HG03439 (cell line): Measurements from ENCODE around the gene TFEB.
A peak's percentile ranks its signal among the peaks of the same experiment; 100 is the strongest.

ENCODE experiments used
- ATAC-seq: cut with Tn5 transposase; IDR thresholded peaks from one replicate; pipeline ENCODE4 v1.9.1; 2021; ENCODE audit warnings: mild to moderate bottlenecking, moderate library complexity; ENCODE audit not compliant: unreplicated experiment

The TFEB gene

DNA sequence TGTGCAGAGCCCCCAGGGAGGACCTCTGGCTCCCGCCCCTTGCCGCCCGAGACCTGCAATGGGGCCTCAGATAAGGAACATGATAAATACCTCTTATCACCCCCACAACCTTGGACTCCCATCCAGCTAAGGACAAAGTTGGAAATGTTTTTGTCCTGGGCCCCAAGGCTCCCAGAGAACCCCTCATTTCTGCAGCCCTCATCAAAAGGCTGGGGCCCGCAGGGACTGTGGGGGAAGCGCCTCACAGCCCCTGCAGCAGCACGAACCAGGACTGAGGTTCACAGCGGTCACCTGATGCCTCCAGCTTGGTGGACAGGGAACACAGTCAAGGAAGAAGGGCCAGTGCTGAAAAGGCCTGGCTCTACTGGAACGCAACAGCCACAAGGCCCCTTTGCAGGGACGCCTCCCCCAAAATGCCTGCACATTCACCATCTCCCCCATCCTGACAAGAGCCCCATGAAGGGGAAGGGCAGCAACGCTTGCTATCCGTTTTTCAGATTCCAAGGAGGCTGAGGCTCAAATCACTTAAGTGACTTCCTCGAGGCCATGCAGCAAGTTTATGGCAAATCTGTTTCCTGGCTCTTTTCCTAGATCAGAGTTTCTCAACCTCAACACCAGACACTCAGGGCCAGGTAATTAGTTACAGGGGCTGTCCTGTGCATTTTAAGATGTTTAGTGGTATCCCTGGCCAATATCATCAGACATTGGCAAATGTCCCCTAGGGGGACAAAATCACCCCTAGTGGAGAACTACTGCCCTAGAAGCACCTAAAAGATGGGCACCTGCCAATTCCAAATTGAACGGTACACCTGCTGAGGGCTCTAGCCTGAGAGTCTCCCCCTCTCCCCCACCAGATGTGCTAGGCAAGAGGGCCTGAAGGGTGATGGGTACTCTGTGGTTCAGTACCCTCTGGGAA lies 10.6 kb downstream of the TFEB start:
- no peak for ATAC-seq

DNA sequence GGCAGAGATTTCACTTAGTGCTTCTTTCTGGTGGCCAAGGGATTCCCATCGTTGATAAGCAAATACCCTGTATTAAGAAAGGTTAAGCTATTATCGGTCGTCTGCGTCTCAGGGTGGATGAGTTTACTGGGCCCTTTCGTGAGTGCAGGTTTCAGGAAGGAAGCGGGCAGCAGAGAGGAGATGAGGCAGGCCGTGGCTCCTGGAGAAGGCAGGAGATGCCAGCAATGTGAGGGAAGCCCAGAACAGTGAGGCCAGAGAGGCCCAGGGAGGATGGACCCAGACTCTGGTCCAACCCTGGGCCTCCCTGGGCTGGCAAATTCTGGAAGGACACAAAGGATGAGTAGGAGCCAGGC lies 11.2 kb downstream of the TFEB start:
- ATAC-seq = no peak

DNA sequence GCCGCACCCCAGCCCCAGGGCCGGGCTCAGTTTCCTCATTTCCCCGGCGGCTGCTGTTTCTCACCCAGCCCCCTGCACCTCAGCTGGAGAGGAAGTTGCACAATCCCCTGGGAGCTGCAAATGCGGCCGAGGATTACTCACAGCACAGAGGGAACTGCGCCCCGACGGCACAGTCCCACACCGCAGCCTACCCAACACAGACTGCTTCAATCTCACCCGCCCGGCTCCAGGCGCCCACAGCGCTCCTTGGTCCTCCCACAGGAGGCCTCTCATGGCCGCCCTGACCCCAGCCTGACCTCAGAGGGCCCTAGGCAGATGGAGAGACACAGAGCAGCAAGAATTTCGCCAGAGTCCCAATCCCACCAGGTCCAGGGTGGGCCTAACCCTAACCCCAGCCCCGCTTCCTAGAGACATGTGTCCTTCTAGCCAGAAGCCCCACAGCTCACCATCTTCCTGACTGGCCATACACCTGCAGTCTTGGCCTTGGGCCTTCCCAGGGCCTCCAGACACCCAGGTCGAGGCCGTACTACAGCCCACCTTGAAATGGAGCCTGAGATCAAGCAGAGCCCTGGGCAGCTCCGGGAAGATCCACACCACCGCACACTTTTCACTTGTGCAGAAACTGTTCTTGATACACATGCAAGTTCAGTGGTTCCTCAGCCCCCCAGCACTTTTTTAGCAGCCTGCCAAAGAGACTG lies 11.7 kb downstream of the TFEB start:
- peak; percentile 43 for ATAC-seq

DNA sequence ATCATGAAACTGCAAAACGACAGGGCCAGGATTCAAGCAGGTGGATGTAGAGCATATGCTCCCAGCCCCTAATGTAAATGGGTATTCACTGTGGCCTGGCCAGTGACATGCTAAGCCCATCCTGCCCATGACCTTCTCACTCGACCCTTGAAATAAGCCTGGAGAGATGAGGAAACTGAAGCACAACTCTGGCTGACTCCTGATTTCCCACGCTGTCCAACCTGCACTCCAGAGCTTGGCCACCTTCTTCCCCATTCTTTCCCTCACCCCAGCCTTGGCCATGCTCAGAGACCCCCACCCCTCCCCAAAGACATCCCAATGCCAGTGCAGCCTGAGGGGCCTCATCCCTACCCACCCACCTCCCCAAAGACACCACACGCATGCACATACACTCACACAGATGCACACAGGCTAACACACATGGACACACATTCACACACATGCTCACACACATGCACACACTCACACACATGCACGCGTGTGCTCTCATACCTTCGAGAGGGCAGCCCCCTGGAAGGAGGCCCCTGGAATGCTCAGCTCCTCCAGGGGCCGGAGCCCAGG lies 12.4 kb downstream of the TFEB start:
- no peak for ATAC-seq

DNA sequence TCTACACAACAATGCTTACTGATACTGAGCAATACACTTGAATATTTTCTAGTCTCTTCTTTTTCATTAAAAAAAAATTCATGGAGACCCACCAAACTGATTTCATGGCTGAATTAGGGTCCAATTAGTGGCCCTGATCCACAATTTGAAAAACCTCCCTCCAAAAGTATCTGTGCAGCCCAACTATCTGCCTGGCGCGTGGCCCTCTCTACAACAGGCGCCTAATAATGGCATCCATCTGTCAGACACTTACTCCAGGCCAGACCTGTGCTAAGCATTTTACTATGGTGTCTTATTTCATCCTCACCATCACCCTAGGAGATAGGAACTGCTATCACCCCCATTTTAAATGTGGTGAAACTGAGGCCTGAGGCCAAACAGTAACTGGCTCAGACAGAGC lies 14.0 kb downstream of the TFEB start:
- ATAC-seq = no peak

DNA sequence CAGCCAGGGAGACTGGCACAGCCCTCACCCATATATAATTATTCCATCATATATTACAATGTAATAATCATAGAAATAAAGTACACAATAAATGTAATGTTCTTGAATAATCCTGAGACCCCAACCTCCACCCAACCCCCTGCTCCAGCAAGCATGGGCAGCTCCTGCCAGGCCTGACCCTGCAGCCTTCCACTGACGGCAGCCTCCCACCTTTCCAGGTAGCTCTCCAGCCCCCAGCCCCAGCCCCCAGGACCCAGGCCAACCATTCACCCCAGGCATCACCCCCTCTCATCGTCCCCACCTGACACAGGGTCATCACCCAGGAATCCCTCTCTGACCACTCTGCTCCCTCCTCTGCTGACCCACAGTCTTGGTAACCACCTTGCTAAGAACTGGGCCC lies 14.6 kb downstream of the TFEB start:
- ATAC-seq = no peak

DNA sequence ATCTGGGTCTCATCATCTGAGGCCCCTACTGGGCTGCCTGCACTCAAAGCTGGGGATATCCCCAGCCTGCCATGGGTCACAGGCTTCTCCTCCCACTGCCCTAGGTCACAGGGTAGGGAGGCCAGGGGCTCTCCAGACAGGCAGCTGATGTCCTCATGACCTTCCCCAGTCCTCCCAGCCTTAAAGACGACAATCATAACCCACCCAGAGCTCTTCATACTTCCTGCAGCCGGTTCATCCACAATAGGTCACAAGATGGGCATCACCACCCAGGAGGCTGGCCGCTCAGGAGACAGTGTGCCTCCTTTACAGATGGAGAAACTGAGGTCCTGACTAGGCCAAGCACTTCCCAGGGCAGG lies 15.2 kb downstream of the TFEB start:
- no peak for ATAC-seq

DNA sequence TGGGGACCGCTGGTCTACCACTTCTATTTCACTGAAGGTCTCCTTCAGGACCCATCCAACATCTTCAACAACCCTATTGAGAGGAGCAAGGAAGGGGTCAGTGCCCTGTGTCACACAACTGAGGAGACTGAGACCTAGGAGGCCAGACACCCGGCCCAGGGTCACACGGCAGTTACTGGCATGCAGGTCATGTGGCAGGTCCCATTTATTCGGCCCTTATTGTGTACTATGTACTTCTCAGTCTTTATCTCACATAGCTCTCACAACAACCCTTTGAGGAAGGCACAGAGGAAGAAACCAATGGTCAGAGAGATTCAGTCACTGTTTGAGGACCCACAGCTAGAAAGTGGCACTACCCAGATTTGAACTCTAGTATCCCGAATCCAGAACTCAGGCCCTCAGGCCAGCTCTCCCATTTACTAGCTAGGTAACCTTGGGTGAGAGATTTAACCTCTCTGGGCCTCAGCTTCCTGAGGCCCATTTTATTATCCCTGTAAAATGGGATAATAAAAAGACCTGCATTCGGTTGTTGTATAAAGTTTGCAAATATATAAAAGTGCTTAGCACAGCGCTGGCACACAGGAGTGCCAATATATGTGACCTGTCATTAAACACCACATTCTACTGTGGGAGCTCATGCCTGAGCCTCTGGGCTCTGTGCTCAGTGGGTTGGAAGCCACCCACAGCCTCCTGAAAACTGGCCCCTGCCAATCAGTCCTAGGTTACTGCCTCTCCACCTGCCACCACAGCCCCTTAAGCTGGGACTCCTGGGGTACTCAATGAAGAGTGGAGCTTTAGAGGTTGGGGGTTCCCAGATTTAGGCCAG lies 15.8 kb downstream of the TFEB start:
- no peak for ATAC-seq

DNA sequence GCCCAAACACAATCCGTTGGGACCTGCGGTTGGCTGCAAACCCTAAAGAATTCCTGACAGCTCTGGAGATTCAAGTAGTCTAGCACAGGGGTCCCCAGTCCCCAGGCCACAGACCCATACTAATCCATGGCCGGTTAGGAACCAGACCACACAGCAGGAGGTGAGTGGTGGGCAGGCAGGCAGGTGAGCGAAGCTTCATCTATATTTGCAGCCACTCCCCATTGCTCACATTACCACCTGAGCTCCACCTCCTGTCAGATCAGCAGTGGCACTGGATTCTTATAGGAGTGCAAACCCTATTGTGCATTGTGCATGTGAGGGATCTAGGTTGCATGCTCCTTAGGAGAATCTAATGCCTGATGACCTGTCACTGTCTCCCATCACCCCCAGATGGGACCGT lies 16.6 kb downstream of the TFEB start:
- ATAC-seq = no peak

DNA sequence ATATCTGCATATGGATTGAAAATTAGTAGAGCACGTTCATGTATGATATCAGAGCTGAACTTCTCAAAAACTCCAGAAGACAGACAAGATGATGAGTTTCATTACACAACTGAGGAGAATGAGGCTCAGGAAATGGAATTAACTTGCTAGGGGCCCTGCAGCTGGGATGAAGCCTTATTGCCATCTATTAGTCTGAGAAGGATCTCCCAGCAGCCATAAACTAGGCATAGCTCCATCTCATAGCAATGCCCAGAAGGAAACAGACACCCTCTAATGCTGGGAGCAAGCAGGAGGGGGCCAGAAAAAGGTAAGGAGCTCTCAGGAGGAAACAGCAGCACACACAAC lies 18.0 kb downstream of the TFEB start:
- ATAC-seq = no peak

DNA sequence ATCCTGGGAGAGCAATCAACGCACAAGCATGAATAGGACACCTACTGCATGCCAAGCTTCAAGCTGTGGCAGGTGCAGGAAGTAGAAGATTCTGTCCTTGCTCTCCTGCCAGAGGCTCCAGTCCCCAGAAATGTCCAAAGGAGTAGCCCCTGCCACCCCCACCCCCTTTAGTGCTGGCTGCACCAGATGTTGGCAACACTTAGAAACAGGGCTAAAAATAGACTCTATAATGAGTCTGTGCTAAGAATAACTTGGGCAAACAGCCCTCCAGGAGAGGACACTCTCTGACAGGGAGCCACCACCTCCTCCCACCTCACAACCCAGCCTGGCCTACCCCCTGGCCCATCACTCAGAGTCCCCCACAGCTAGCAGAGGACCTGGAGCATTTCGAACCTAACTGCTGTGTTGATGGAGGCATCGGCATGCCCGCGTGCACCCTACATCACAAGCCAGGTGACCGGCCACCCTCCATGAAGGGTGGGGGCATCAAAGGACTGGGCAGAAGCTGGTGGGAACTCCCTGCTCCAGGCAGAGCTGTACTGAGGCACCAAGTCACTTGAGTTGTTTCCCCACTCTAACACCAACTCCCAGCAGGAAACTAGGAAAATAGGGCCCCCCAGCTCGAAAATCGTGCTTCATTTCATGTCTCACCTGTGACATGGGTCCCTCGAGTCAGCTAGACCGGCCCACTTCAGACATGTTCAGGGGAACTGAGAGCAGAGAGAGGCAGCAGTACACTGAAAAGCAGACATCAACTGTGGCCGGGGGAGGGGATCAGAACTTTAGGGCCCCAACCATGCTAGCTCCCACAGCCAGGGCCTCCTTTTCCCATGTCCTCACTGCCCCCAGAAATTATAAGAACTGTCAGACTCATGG lies 18.7 kb downstream of the TFEB start:
- ATAC-seq = no peak

DNA sequence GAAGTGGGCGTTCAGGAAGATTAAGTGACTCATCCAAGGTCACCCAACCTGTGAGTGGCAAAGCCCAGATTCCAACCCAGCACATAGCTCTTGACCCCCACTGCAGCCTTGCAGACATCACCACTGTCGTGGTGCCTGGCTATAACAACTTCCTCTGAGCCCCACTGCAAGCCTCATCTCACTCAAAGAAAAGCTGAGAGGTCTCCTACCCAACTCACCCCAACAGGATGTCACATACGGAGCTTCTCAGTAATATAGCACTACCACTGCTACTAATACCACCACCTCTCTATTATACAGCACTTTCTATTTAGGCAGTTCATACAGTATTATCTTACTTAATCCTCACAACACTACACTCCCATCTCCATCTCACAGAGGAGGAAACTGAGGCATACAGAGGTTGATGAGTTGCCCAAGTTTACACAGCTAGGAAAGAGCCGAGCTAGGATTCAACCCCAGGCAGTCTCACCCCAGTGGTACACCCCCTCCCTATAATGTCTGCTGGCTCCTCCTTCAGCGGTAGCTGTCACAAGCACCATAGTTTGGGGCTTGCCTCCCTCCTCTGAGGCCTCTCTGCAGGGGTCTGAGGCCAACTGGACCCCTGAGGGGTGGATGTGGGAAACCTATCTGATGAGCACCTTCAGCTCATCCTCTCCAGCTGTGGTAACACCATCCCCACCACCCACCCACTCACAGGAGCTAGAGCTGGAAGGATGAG lies 19.5 kb downstream of the TFEB start:
- no peak for ATAC-seq

DNA sequence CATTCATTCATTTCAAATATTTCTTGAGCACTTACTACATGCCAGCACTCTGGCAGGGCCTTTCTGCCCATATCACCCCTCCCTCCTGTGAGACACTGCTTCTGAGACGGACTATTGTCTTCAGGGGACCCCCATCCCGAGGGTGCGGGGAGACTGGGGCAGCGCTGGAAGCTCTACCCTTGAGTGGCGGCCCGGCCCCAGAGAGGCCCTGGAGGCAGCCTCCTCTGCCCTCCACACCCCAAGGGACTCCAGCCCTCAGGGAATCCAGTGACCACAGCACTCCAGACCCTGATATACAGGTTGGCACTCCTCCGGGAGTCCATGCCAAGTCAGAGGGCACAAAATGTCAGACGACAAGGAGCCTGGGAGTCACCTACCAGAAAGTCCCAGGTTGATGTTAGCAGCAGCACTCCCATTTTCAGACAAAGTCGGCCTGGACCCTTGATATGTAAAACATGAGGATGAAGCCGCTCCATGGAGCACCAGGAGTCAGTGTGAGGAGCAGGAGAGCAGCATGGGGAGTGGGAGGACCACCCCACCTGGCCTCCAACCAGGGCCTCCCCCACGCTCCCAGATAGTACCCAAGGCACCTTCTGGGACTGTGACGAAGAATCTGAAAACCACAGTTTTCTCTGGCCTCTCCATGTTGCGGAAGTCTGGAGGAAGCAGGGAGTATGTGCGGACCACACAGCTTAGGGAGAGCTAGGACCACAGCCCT lies 20.7 kb downstream of the TFEB start:
- no peak for ATAC-seq

DNA sequence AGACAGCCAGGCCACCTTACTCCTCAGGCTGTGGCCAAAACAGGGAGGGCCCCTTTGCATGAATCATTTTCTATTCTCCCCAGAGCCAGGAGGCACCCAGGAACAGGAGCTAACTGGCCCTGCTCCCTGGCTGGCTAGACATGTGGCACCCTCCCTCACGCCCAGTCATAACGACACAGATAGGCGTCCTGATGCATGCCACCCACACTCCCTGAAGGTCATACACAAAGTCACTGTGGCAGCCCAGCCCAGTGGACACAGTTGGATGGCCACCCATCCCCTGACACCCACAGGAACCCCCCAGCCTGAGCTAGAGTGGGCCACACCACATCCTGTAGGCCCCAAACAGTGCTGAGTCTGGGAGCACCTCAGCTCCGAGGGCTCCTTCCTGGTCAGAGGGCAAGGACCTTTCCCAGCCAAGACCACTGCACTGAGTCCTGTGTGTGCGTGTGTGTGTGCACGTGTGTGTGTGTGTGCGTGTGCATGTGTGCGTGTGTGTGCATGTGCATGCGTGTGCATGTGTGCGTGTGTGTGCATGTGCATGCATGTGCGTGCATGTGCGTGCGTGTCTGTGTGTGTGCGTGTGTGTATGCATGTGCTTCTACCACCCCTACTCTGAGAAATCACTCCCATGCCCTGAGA lies 21.6 kb downstream of the TFEB start:
- peak; percentile 52 for ATAC-seq

DNA sequence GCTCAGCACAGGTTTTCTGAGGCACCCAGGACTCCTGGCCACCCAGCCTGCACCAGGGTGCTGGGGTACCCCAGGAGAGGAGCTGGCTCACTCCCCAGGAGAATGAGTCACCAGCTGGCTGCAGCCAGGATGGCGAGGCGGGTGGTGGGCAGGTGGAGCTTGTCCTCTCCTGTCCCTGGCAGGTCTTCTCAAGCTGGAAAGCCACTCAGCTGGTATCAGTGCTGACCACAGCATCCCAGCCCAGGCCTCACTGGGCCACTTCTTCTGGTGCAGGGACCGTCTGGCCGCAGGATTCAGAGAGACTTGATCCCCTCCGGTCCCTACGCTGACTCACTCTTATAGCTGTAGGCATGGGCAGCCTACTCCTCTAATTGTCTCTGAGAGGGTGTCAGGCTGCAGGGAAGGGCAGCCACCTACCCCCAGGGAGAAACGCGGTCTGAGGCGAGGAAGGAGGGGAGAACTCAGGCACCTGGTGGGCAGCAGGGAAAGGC lies 22.2 kb downstream of the TFEB start:
- peak; percentile 3 for ATAC-seq

DNA sequence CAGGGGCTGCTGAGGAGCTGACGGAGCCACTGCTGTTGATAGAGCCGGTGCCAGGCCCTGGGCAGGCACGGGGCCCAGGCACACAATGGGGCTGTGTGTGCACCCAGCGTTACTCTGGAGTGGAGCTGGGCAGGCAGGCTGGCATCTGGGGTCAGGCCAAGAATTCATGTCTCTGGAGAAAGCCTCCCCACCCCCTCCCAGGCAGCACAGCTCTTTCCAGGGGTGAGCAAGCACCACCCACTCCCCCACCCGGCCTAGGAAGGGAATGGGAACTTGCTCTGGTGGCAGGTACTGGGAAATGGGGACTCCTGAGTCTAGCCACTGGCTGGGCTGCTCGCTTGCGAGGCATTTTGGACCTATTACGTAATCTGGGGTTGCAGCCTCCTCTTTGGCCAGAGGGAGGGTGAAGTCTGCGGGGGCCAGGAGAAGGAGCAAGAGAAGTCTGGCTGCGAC lies 22.7 kb downstream of the TFEB start:
- ATAC-seq = no peak

DNA sequence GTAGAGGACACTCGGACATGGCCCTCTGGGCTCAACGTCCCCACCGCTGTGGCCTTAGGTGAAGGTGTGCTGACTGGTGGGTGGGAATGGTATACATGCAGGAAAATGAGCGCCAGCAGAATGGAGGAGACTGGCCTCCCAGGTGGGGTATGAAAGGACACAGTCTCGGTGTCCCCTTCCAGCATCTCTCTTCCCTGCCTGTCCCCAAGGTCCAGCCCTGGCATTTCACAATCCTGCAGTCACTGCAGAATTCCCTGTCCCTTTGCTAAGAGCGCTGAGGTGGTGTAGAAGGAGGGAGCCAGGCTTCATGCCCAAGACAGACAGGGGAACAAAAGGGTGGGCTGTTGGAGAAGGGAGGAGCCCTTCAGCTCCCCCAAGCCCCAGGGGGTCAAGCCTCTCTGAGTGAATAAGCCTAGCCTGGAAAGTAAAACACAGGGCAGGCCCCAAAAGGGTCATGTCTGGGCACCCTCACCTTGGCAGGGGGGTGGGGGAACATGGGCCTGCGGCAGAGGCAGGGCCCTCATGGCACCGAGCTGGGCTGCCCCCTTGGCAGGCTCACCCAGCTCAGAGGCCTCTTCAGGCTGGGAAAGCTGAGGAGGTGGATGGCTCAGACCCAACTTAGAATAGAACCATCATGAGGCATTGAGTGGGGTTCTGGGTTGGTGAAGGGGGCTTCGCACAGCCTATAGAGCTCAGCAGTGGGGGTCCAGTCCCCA lies 23.9 kb downstream of the TFEB start:
- no peak for ATAC-seq

DNA sequence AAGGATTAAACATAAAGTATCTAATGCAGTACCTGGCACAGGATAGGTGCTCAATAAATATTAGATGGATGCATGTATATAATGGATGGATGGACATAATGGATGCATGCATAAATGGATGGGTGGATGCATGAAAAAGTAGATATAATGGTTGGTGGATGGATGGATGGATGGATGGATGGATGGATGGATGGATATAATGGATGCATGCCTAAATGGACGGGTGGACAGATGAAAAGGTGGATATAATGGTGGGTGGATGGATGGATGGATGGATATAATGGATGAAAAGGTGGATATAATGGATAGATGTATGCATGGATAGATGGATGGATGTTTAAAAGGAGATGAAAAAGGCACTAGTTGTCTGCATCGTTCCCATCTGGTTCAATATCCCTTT lies 26.0 kb downstream of the TFEB start:
- ATAC-seq = no peak
